AML-193 (cell line): ENCODE data around the gene GARNL3.

ENCODE experiments used
- DNase-seq, 2 experiments: peaks; one replicate each; lab custom pipeline; 2025; lab: John Stamatoyannopoulos, UW

The GARNL3 gene

DNA sequence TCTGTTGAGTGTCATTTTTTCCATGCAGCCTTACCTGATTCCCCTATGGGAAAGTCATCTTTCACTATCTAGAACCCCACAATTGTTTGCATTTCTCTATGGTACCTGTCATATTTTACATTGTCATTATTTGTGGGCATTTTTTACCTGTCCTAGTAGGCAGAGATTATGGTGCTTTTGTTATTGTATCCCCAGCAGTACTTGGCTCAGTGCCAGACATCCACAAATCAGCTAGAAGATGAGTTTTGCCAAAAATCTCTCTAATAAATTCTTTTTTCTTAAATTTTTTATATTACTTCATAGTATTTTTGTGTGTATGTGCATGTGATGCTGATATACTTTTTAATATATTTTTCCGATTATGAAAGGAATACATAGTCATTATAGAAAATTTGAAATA, 13.2 kb downstream of the GARNL3 start:
- DNase-seq: no peak

DNA sequence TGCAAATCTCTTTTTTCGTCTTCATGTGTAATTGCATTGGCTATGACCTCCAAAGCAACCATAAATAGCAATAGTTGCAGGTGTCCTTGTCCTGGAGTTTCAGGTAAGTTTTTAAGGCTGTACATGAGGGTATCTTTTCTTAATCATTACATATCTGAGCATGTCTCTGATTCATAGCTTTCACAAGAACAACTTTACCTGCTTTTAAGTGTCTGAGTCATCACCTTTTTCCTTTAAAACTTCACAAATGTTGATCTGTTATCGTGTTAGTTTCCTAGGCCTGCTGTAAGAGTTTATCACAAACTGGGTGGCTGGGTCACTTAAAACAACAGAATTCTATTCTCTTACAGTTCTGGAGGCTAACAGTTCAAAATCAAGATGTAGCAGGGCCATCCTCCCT, 13.8 kb downstream of the GARNL3 start:
- DNase-seq: no peak

DNA sequence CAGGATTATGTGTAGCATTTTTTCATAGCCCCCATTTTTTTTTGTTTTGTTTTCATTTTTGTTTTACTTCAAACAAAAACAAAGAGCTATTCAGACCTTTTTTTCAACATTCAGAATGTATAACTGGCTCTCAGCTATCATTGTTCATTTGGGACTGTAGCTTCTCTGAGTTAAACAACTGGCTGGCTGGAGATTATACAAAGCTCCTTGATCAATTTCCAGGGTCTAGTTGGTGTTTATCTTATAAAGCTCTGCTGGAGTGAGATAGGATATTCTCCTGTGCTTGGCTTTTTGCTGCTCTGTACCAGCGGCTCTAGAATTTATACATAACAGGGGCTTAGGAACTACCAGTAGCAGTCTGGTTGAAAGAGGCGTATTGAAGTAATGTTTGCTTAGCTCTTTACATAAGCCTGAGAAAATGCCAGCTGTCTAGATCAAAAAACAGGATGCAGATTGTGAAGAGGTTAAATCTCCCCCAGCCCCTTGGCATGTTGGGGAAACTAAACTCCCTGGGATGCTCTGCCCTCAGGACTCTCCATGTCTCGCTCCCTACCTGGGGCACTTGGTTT, 15.2 kb downstream of the GARNL3 start:
- no peak for DNase-seq

DNA sequence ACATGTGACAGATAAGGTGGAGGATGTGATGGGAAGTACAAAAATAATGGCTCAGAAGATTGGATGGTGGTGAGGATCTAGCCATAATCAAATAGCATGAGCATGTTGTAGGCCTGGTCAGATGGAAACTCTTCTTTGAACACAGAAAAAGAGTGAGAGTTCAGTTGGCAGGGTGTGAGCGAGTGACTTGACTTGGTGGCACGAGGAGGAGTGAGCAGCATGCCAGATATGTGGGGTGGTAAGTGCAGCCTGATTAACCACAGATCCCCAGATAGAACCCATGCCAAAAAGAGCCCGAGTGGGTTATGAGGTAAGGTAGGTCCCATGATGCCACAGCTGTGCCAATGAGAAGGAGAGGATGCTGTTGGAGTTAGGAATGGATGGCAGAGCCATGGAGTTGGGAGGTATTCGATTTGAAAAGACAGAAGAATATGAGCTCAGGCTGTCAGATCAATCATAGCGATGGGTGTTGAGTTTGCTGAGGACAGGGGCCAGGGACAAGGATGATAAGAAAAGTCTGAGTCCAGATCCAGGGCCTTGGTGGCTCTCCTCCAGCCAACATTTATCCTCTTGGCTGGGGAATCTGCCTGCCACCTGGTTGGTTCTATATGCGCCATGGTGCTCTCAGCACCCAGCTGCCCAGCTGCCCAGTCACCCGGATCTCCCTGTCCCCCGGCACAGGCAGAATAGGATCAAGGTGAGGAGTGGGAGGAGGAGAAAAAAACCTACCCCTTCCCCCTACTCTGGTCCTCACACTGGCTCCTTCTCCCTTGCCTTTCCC, 16.5 kb downstream of the GARNL3 start:
- DNase-seq: no peak

DNA sequence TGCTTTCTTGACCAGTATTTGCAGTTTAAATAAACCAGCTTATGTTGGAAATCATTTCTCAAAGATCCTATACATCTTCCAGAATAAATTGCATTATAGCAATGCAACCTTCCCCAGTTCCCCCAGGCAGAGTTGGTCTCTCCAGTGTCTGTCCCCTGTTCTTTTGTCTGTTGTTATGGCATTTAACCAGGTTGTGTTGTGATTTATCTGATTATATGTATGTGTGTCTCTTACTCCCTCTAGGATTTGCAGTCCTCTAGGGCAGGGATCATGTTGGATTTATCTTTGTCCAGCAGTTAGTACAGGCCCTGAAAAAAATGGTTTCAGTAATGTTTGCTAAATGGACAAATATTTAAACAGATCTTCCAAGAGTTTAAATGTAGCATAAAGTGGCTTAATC, 17.3 kb downstream of the GARNL3 start:
- no peak for DNase-seq

DNA sequence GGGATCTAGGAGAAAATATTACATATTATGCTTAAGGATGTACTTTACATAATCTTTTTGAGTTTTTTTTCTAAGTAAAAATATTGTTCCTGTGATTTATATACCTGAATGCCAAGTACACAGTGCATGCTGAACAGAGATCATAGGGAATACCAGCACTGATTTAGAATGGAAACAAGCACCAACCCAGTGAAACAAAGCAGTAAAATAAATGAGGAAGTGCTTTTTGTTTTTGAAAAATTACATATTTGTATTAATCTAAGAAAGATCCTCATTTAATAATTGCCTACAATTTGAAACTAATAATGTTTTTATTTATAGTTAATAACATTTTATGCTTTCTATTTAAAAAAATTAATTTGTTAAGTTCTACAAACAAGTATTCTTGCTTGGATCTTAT, 18.0 kb downstream of the GARNL3 start:
- no peak for DNase-seq

DNA sequence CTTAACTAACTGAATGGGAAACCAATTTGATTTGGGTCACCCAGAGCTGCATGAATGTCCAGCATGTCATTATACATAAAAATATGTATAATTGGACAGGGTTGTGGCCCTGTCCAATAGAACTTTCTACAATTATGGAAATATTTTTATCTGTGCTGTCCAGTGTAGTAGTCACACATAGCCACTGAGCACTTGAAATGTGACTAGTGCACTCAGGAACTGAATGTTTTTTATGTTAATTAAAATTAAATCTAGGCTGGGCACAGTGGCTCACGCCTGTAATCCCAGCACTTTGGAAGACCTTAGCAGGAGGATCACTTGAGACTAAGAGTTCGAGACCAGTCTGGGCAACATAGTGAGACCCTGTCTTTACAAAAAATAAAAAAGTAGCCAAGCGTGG, 18.6 kb downstream of the GARNL3 start:
- DNase-seq: no peak

DNA sequence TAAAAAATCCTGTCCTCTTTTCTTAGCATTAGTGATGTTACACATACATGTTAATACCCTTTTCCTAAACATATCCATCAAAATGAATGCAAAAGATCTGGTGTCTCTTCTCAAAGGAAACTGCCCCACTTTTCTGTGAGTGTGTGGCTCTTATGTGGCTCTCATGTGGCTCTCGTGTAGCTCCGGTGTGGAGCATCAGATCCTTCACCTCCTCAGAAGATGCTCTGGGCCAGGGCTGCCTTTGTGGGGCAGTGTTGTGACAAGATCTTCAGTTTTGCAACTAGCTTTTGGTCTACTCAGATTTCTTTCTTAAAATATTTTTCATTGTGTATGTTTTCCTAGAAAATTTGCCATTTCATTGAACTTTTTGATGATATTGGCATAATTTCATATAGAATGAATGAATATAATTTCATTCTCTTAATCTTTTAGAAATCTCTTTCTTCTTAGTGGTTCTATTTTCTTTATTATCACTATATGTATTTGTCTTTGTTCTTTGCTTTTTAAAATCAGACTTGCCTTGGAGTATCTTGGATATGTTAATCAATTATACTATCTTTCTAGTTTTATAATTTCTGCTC, 19.4 kb downstream of the GARNL3 start:
- DNase-seq: no peak

DNA sequence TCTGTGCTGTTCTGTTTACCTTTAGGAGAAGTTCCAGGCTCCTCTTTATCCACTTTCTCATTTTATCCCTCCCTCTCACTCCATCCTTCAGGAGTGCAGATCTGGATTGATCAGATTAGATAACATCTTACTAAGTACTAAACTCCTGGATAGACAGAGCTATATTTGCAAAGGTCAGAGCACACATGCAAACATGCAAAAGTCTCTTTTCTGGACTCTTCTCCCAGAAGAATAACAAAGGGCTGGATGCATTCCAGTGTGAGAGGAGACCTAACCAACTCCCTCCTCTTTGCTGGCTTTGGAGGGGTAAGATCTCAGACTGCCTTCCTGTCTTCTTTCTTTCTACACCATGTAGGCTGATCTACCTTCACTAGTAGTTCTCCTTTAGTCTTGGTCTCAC, 21.4 kb downstream of the GARNL3 start:
- DNase-seq: no peak

DNA sequence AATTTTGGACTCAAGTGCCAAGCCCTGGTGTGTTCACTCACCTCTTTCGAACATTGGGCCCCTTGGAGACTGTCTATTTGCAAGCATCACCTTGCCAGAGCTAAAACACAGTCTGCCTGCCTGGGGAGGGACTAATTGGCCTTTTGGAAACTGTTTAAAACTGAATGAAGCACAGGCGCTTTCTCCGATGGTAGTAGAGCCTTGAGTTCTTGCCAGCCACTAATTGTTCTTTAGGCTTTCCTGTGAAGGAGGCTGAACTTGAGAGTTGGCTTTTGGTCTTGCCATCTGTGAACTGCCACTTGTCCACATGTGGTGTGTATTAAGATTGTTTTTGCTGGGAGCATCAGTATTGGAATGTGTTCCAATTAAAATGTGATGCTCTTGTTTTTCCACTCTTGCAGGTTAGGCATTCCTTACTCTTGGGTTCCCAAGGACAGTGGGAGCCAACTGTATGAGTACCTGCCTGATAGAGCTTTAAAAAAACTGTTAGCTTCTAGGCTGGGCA, 26.0 kb downstream of the GARNL3 start:
- no peak for DNase-seq

DNA sequence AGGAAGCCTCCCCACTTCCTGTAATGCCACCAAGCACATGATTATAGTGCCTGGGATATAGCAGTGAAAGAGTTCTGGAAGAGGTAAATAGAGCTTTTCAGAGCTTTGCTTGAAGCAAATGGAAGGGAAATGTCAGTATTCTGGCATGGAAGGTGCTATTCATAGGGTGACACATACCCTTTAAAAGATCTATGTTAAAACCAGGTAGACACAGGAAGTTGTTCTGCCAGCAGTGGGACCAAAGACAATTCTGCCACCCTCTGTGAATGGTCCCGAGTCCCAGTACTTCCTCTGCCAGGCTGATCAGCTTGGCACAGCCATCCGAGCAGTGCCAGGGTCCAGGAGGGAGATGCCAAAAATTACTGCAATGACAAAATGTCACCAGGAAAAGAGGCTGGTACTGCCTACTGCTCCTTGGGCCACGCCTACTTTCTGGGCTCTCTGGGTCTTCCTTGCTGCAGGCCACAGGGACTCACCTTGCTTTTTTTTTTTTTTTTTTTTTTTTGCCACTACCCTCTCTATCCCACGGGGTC, 26.7 kb downstream of the GARNL3 start:
- no peak for DNase-seq

DNA sequence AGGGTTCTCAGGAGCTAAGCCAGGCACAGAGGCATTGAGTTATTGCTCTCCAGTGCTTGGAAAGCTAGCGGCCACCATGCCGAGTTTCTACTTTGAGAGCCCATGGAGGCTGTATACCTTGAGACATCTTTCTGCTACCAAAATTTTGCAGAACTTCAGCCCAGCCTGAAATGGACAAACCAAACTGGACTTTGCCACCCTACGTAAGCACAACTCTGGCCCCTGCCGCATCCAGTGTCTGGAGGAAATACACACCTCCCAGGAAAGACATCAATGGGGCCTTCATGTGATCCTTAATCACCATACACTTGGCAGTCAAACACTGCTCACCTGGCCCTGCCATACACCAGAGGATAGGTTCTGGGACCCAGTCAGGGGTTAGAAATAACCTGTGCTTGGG, 27.8 kb downstream of the GARNL3 start:
- DNase-seq: no peak

DNA sequence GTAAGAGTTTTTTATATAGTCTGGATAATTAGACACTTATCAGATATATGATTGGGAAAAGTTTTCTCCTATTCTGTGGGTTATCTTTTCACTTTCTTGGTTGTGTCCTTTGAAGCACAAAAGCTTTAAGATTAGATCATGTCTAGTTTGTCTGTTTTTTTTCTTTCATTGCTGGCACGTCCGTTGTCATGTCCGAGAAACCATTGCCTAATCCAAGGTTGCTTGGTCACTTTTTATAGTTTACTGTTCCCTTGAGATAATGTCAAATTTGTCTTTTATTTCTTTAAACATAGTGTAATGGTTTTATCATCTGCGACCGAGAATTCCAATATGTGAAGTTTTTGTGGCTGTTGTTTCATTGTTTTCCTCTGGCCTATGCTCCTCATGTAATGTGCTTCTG, 28.8 kb downstream of the GARNL3 start:
- no peak for DNase-seq

DNA sequence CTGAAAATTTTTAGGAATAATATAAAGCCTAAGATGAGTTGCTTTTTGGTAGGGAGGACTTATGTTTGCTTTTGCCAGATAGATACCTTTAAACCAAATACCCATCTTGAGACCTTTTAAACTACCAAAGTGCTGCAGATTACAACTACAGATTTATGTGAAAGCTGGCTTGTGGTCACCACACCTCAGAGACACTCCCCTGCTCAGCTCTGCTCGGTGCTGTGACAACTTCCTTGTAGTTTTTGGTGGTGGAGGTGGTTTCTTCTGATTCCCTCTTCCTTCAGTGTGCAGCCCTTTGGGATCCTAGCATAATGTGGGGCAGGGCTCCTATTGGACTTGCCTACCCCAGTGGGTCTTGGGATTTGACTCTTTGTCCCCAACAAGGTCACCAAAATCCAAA, 29.2 kb downstream of the GARNL3 start:
- DNase-seq: no peak

DNA sequence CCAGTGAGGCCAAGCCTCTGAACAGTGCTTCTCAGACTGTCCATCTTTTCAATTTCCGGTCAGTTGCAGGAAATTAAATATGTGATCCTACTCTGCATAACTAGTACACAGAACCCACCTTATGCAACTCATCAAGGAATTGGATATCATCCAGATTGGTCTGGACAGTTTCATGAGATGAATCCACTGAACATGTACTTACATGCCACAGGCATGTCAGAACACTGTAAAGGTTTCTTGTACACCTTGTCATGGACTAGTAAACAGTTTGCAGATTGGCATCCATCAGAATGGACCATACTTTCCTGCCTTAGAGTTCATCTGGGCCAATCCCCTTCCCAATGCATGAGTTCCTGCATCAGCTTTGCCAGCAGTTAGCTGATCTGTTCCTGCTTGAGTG, 30.4 kb downstream of the GARNL3 start:
- DNase-seq: no peak

DNA sequence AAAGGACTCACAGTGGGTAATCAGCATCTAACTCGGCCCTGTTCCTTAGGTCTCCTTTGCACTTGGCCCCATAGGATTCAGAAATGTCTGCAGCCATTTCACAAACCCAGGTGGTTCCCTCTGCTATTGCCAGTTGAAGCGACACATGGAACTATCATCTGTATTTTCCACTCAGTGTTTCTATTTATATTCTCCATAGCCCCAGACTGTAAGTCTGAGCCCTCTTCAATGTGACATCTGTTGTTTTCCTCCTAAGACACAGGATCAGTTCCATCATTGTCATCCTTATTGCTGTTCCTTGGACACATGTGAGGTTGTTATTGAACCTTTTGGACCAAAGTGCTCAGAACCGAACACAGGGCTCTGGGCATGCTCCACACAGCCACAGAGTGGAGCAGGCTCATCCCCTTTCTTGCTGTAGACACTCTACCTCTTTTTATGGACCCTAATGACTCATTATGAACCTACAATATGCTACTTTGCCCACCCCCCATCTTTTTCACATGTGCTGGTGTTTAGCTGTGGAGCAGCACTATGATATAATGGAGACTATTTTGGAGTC, 36.4 kb downstream of the GARNL3 start:
- DNase-seq: no peak

DNA sequence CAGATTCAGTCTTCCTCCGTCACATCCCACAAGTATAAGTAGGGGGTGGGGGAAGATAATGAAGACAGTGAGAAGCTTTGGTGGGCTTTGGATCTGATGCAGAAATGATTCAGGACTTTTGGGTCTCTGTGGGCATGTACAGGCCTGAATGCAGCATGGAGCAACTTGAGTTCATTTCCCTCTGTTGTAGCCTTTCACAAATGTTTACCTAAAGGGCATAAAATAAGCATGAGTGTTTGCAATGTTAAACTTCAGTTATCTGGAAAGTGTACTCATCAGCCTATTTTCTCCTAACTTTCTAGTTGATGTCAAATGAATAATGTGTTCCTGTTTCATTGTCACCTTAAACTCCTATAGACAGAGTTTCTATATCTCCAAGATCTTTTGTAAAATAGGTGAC, 39.3 kb downstream of the GARNL3 start:
- DNase-seq: no peak

DNA sequence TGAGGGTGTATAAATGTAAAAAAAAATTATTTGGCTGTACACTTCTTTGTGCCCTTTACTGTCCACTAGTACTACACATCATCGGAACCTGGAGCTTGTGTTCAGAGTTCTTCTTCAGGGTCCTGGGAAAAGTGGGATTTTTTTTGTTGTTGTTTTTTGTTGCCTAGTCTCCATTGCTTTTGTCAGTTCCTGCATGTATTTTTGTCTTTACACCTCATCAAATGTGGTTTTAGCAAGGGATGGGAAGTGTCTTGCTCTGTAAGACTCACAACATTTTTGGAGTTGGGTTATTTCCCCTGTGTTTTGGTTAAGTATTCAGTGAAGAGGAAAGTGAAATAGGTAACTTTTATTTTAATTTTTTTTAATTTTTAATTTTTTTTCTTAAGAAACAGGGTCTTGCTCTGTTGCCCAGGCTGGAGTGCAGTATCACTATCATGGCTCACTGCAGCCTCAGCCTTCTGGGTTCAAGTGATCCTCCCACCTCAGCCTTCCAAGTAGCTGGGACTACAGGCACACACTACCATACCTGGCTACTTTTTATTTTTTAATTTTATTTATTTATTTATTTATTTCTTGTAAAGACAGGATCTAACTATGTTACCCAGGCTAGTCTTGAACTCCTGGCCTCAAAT, 40.7 kb downstream of the GARNL3 start:
- DNase-seq: no peak

DNA sequence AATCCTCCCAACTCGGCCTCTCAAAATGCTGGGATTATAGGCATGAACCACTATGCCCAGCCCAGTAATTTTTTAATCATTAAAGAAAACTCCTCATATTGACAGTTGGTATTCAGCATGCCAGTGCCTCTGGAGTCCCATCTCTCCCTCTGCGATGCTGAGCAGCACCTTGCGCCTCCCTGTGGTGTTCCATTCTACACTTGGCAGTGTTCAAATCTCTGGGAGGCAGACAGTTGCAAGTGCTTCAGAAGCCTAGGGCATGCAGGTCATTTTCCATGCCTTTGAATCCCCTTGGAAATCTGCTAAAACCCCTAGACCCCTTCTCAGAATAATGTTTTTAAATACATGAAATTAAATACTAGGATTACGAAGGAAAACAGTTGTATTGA, 41.3 kb downstream of the GARNL3 start:
- DNase-seq: no peak

DNA sequence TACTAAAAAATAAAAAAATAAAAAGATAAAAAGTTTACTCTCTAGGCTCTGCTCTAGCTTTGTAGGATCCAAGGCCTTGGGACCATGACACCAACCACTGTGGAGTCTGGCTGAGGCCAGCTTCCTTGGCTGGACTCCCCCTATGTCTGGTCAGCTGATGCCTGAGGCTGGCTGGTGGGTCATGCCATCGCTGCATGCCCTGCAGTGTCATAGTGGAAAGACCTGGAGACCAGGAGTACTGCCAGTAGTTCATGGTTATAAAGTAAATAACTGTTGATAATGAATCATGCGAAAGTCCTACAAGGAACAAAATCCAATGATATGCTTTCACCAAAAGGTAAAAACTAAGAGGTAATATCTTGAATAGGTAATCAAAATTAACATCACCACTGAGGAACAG, 43.2 kb downstream of the GARNL3 start:
- DNase-seq: no peak

DNA sequence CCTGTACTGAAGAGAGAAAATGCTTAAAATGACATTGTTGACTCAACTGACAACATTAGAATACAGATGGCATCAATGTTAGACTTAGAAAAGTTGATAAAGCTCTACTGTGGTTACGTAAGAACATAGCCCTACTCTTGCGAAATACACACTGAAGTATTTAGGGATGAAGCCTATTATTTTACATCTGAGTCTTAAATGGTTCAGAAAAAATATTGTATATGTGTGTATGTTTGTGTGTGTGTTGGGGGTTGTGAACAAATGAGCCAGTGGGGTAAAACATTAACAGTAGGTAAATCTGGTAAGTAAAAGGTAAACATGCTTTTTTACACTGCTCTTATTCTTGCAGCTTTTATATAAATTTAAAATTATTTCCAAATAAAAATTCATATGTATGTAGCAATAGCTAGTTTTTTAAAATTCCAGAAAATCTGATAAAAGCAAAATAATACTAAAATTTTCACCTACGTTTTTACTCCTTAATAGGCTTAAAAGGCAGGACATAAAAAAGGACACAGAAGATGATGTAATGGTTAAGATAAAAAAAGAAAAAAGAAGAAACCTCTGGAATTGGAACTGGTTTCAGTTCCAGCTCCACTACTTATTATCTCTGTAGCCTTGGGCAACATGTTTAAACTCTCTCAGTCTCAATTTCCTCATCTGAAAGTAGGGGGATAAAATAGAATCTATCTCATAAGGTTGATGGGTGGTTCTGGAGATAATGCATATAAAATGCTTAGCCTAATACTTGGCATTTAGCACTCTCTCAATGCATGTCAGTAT, 44.3 kb downstream of the GARNL3 start:
- DNase-seq: peak; percentile 6 to 21

DNA sequence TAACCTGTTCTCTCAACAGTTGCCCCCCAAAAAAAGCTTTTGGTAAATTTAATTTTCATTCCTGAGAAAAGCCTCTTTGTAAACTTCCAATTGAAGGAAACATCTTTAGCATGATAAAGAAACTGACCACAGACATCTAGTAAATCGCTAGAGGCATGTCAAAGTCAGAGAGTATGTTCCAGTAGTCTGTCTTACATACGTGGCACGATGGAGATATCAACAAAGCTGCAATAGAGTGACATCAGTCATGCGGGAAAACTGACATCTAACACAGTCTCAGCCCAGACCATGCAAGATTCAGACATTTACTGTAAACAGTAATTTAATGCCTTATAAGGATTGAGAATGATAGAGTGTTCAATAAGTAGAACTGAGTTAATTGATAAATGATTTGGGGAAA, 45.1 kb downstream of the GARNL3 start:
- DNase-seq: no peak
